Kidney epithelial cell (primary cell): ENCODE data around the gene RPS6KA2. TPM values are rescaled to one million over a fixed set of nuclear protein-coding genes. Genes with fewer than 3 reads are reported as not detected.

ENCODE experiments used
- DNase-seq: peaks from one replicate; pipeline ENCODE4 v3.0.0-alpha.2; 2010; ENCODE audit warnings: low read depth
- H3K27me3 ChIP-seq: 2 replicates; pipeline ENCODE4 v1.6.0; 2011; ENCODE audit warnings: low read length; ENCODE audit not compliant: control insufficient read depth, insufficient read depth
- H3K36me3 ChIP-seq: 2 replicates; pipeline ENCODE4 v1.5.1; 2011; ENCODE audit warnings: low read length; ENCODE audit not compliant: control insufficient read depth, insufficient read depth
- H3K4me3 ChIP-seq: 2 replicates; pipeline ENCODE4 v1.5.1; 2011; ENCODE audit warnings: low read depth, mild to moderate bottlenecking, control low read depth, low read length
- total RNA-seq: library from RNA; depleted of rRNA; stranded (reverse); fragments of >200 nt; gene quantifications from 2 replicates; pipeline ENCODE4 v1.2.3, GENCODE V29; 2015
- TF ChIP-seq, protein P1 (sequence below): IDR thresholded peaks from 2 replicates; pipeline ENCODE4 v1.5.1; 2011; ENCODE audit warnings: mild to moderate bottlenecking, moderate library complexity, low read length, control low read depth, inconsistent platforms; ENCODE audit not compliant: insufficient read depth, poor library complexity, severe bottlenecking

Gene RPS6KA2
- total RNA-seq, 1 donor from 2014 or later = 51.9 TPM

DNA sequence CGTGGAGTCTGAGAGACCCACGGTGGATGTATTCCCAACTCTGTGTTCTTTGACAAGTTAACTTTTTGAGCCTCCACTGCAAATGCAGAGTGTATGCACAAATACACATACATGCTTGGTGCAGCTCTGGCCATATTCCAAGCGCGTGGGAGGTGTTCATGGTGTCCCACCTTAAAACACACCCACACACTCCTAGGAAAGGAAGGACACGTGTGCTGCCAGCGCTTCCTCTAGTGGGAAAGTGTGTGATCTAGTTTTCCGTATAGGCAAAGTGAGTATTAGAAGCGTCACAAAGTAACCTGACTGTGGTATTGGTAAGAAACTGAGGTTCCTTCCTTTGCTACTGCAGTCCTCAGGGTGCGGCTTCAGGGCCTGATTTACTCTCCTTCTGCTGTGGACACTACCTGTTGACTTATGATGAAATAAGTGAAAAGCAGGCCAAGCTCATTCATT lies 208.3 kb downstream of the RPS6KA2 start:
- no peaks in the 10 kb centered on the region for H3K27me3 ChIP-seq
- DNase-seq = no peak
- TF ChIP-seq, protein P1, sequence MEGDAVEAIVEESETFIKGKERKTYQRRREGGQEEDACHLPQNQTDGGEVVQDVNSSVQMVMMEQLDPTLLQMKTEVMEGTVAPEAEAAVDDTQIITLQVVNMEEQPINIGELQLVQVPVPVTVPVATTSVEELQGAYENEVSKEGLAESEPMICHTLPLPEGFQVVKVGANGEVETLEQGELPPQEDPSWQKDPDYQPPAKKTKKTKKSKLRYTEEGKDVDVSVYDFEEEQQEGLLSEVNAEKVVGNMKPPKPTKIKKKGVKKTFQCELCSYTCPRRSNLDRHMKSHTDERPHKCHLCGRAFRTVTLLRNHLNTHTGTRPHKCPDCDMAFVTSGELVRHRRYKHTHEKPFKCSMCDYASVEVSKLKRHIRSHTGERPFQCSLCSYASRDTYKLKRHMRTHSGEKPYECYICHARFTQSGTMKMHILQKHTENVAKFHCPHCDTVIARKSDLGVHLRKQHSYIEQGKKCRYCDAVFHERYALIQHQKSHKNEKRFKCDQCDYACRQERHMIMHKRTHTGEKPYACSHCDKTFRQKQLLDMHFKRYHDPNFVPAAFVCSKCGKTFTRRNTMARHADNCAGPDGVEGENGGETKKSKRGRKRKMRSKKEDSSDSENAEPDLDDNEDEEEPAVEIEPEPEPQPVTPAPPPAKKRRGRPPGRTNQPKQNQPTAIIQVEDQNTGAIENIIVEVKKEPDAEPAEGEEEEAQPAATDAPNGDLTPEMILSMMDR = no peak
- no peak overlapping the region for H3K4me3 ChIP-seq
- H3K36me3 ChIP-seq = no peaks in the 10 kb centered on the region

DNA sequence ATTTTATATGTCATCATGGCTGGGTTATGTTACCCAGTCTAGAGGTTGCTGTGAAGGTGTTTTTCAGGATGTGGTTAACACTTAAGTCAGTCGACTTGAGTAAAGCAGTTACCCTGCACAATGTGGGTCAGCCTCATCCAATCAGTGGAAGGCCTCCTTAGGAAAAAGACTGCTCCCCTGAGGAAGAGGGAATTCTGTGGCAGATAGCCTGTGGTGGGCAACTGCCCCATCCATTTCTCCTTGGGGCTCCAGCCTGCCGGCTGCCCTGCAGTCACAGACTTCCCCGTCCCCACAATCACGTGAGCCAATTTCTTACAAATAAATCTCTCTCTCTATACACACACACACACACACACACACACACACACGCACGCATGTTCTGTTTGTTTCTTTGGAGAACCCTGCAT lies 209.8 kb downstream of the RPS6KA2 start:
- DNase-seq = no peak
- H3K4me3 ChIP-seq = no peak overlapping the region
- no peaks in the 10 kb centered on the region for H3K36me3 ChIP-seq
- TF ChIP-seq, protein P1 = no peak
- no peaks in the 10 kb centered on the region for H3K27me3 ChIP-seq

DNA sequence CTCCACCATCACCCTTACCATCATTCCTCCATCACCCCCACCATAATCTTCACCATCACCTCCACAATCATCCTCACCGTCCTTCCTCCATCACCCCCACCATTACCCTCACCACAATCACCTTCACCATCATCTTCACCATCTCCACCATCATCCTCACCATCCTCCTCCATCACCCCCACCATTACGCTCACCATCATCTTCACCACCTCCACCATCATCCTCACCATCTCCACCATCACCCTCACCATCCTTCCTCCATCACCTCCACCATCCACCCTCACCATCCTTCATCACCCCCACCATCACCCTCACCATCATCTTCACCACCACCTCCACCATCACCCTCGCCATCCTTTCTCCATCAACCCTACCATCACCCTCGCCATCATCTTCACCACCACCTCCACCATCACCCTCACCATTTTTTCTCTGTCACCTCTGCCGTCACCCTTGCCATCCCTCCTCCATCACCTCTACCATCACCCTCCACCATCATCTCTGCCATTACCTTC lies 211.2 kb downstream of the RPS6KA2 start:
- no peak for DNase-seq
- no peaks in the 10 kb centered on the region for H3K27me3 ChIP-seq
- H3K36me3 ChIP-seq = no peaks in the 10 kb centered on the region
- TF ChIP-seq, protein P1 = no peak
- H3K4me3 ChIP-seq = no peak overlapping the region

DNA sequence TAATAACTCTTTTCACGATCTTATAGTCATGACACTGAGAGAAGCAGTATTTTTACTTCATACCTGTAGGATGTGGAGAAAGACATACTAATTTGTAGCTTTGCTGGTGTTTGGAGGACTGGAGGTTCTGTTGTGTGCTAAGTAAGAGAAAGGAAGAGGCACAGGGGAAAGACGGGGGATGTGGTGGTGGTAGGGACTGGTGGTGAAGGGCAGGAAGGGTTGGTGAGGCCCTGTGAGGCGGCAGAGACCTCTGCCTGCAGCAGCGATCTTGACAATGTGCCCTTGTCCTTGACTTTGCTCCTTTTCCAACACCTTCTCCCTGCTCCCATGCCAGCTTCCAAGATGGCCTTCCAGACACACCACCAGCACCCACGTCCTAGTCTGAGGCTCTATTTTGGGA lies 211.7 kb downstream of the RPS6KA2 start:
- H3K36me3 ChIP-seq = no peaks in the 10 kb centered on the region
- DNase-seq = no peak
- TF ChIP-seq, protein P1 = no peak
- H3K4me3 ChIP-seq = no peak overlapping the region
- no peaks in the 10 kb centered on the region for H3K27me3 ChIP-seq

DNA sequence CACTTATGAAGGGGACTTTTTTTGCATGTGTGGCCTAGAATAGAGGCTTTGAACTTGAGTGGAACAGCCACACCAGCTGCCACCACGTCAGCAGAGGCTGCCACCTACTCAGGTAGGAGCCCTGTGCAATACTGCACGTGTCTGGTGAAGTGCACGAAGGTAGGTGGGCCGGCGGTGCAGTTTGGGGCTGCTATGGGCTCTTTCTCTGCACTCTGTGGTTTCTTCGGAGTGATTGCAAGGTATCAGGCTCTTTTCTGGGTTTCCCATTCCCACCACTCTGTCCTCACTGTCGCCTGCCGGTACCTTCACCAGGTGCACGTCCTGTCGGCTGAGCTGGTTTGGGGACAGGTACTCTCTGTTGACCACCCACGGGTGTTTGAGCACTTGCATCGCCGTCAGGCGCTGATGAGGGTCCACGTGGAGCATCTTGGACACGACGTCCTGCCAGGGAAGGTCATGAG lies 213.5 kb downstream of the RPS6KA2 start:
- H3K4me3 ChIP-seq = no peak overlapping the region
- no peak for DNase-seq
- TF ChIP-seq, protein P1 = no peak
- no peaks in the 10 kb centered on the region for H3K36me3 ChIP-seq
- no peaks in the 10 kb centered on the region for H3K27me3 ChIP-seq

DNA sequence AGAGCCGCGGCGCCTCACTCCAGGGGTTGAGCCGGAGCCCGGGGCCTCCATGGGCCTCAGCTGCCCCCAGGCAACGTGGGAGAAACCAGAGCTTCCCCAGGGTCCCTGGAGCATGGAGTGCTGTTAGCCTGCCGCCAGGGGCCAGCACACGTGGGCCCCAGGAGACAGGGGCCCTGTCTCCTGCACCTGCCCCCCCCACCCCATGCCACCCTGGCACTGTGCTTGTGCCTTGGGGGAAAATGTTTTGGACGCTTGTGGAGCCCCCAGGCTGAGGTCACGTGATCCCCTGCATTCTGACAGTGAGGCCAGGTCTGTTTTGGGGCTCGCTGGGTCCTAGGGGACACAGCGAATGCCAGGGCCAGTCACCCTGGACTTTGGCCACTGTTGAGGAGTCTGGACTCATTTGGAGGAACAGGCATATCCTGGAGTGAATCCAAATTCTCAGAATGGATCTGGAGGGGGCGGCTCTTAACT lies 214.1 kb downstream of the RPS6KA2 start:
- TF ChIP-seq, protein P1 = no peak
- Histone ChIP-seq H3K27me3 (no peaks in the 10 kb centered on the region), H3K36me3 (no peaks in the 10 kb centered on the region), H3K4me3 (no peak overlapping the region)
- DNase-seq = no peak
